BJ (cell line): ENCODE measurements around the gene LRP1B. TPM values are rescaled to one million over a fixed set of nuclear protein-coding genes. Genes with fewer than 3 reads are reported as not detected.

ENCODE experiments used
- CTCF ChIA-PET: fragments of 350-600 bp; formaldehyde crosslinking; extraction: SDS; loops from one replicate; lab custom pipeline; 2021; ENCODE audit warnings: antibody characterized with exemption, inconsistent platforms; lab: Yijun Ruan, JAX
- POLR2A ChIA-PET: fragments of 300-600 bp; sonication (Branson Sonifier 250); formaldehyde crosslinking; extraction: SDS; loops from one replicate; lab custom pipeline; 2021; ENCODE audit warnings: antibody characterized with exemption; lab: Charles Lee
- DNase-seq: peaks from one replicate; pipeline ENCODE4 v3.0.0-alpha.2; 2011; ENCODE audit warnings: low read depth
- H3K27me3 ChIP-seq: 2 replicates; pipeline ENCODE4 v1.6.0; 2011; ENCODE audit warnings: low read length; ENCODE audit not compliant: control insufficient read depth, insufficient read depth
- H3K36me3 ChIP-seq: 2 replicates; pipeline ENCODE4 v1.5.1; 2011; ENCODE audit warnings: low read length; ENCODE audit not compliant: control insufficient read depth, insufficient read depth
- H3K4me3 ChIP-seq: 2 replicates; pipeline ENCODE4 v1.5.1; 2011; ENCODE audit warnings: low read depth, mild to moderate bottlenecking, control low read depth, low read length
- polyA plus RNA-seq: library from polyadenylated mRNA; depleted of rRNA; stranded (reverse); fragments of >200 nt; gene quantifications from 2 replicates; pipeline ENCODE4 v1.2.3, GENCODE V29; 2011
- TF ChIP-seq, protein P1 (sequence below): IDR thresholded peaks from 2 replicates; pipeline ENCODE4 v1.5.1; 2011; ENCODE audit warnings: low read depth, mild to moderate bottlenecking, control low read depth, inconsistent platforms, low read length, moderate library complexity; ENCODE audit not compliant: insufficient read depth

LRP1B gene
- polyA plus RNA-seq, 1 experiment = 0.04 TPM

DNA sequence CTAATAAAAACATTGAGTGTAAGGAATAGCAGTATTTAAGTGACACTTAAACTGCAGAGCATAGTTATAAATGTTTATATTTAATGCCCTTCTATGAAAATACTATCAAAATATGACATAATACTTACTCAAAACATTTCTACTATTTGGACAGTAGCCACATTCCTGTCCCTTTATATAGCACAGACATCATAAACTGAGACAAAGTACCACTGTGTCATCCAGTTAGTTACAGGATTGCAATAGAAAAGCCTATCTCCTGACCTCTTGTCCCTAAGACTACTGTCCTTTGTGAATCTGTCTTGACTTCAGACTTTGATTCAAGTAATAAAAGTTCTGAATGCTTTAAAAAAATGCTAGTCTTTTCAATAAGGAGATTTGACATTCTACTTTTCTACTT is 1822.1 kb downstream of the LRP1B start:
- Histone ChIP-seq H3K36me3 (no peaks in the 10 kb centered on the region), H3K27me3 (no peaks in the 10 kb centered on the region), H3K4me3 (no peak overlapping the region)
- TF ChIP-seq, protein P1, sequence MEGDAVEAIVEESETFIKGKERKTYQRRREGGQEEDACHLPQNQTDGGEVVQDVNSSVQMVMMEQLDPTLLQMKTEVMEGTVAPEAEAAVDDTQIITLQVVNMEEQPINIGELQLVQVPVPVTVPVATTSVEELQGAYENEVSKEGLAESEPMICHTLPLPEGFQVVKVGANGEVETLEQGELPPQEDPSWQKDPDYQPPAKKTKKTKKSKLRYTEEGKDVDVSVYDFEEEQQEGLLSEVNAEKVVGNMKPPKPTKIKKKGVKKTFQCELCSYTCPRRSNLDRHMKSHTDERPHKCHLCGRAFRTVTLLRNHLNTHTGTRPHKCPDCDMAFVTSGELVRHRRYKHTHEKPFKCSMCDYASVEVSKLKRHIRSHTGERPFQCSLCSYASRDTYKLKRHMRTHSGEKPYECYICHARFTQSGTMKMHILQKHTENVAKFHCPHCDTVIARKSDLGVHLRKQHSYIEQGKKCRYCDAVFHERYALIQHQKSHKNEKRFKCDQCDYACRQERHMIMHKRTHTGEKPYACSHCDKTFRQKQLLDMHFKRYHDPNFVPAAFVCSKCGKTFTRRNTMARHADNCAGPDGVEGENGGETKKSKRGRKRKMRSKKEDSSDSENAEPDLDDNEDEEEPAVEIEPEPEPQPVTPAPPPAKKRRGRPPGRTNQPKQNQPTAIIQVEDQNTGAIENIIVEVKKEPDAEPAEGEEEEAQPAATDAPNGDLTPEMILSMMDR = no peak
- ChIA-PET POLR2A (no interaction called here), CTCF (no interaction called here)
- no peak for DNase-seq

- TF ChIP-seq, protein P1 = no peak
- no peak for DNase-seq
- Histone ChIP-seq H3K4me3 (no peak overlapping the region), H3K36me3 (no peaks in the 10 kb centered on the region), H3K27me3 (no peaks in the 10 kb centered on the region)
- ChIA-PET POLR2A (no interaction called here), CTCF (no interaction called here)
Observed at GRCh38 chr2:140307532-140307931, 1823.3 kb downstream of the LRP1B start.

- CTCF ChIA-PET = no interaction called here
- POLR2A ChIA-PET = no interaction called here
Observed at GRCh38 chr2:140295767-140296166, 1835.0 kb downstream of the LRP1B start.

DNA sequence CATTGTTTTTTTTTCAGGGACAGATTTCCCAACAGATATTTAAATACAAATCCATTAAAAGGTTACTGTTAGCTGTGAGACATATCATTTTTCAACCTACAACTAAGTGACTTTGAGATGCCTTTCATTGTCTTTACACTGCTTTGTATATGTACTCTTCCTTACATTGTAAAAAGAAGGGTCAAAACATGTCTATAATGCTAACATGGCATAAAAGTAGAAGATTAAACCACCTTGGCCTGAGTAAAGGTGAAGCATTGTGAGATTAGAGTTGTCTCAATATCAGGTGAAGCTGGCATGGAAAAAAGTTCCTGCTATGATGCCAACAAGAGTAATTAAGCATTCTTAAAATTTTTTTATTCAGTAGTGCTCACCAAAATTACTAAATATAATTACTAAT is 1842.1 kb downstream of the LRP1B start:
- CTCF ChIA-PET = no interaction called here
- TF ChIP-seq, protein P1 = no peak
- Histone ChIP-seq H3K27me3 (no peaks in the 10 kb centered on the region), H3K36me3 (no peaks in the 10 kb centered on the region), H3K4me3 (no peak overlapping the region)
- POLR2A ChIA-PET = no interaction called here
- DNase-seq = no peak

More at GRCh38 chr2:140295767-140296166, 1835.0 kb downstream of the LRP1B start:
- TF ChIP-seq, protein P1 = no peak
- Histone ChIP-seq H3K36me3 (no peaks in the 10 kb centered on the region), H3K4me3 (no peak overlapping the region), H3K27me3 (no peaks in the 10 kb centered on the region)
- no peak for DNase-seq

- ChIA-PET POLR2A (no interaction called here), CTCF (no interaction called here)
- H3K36me3 ChIP-seq = no peaks in the 10 kb centered on the region
- no peak for DNase-seq
- no peaks in the 10 kb centered on the region for H3K27me3 ChIP-seq
- TF ChIP-seq, protein P1 = no peak
- no peak overlapping the region for H3K4me3 ChIP-seq
Observed at GRCh38 chr2:140288213-140288612, 1842.6 kb downstream of the LRP1B start.
